ENCODE measurements around the gene RPUSD1.

The RPUSD1 gene

GRCh38 chr16:739560-740458, 48.4 kb downstream of the RPUSD1 start:
- peak; percentile 23 for DNase-seq
- Histone ChIP-seq H3K9me3 (no peaks in the 10 kb centered on the region), H3K27me3 (no peaks in the 10 kb centered on the region), H3K4me3 (ENCODE audit: low read depth, low read length) (peak overlapping the region; percentile 78), H3K36me3 (peaks cover 31% of the 10 kb centered on the region), H3K4me1 (no peaks in the 10 kb centered on the region; the same call in 1 of the 2 replicates)
- no peak for TF ChIP-seq CTCF (IDR thresholded peaks at IDR 0.05; ENCODE audit: low read depth, low read length)

- Histone ChIP-seq H3K36me3 (peaks cover 50% of the 10 kb centered on the region), H3K4me3 (ENCODE audit: low read depth, low read length) (no peak overlapping the region), H3K27me3 (no peaks in the 10 kb centered on the region), H3K9me3 (no peaks in the 10 kb centered on the region), H3K4me1 (no peaks in the 10 kb centered on the region; the same call in 1 of the 2 replicates)
- DNase-seq, result no peak
- no peak for TF ChIP-seq CTCF (IDR thresholded peaks at IDR 0.05; ENCODE audit: low read depth, low read length)
Observed at GRCh38 chr16:736936-737481, 51.2 kb downstream of the RPUSD1 start.

DNA sequence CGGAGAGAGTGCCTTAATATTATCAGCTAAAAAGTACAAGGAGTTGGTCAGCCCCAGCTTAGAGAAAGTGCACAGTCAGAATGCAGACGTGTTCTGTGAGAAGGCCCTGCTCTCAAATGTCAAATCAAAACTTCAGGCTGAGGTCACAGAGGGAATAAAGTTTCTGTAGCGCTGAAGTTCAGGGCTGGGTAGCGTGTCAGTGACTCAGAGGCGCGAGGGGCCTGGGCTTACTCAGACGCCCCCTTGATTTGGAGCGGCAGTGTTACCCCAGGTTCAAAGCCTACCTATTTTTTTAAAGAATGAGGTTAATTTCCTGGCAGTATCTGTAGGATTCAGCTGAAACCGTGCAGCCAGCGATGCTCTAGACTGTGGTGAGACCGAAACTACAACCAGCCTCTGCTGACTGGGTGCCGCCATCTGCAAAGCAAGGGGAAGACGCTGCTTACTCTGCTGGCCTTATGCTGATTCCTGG, 52.2 kb downstream of the RPUSD1 start:
- H3K4me1 ChIP-seq, result no peaks in the 10 kb centered on the region; the same call in 1 of the 2 replicates
- H3K9me3 ChIP-seq, result no peaks in the 10 kb centered on the region
- no peak for TF ChIP-seq CTCF (IDR thresholded peaks at IDR 0.05; ENCODE audit: low read depth, low read length)
- DNase-seq, result no peak
- H3K36me3 ChIP-seq, result peaks cover 57% of the 10 kb centered on the region
- no peak overlapping the region for H3K4me3 ChIP-seq (ENCODE audit: low read depth, low read length)
- no peaks in the 10 kb centered on the region for H3K27me3 ChIP-seq

GRCh38 chr16:734981-735881, 53.0 kb downstream of the RPUSD1 start:
- Histone ChIP-seq H3K9me3 (no peaks in the 10 kb centered on the region), H3K4me1 (no peaks in the 10 kb centered on the region; the same call in 1 of the 2 replicates), H3K36me3 (peaks cover 64% of the 10 kb centered on the region), H3K4me3 (ENCODE audit: low read depth, low read length) (no peak overlapping the region), H3K27me3 (no peaks in the 10 kb centered on the region)
- no peak for DNase-seq
- no peak for TF ChIP-seq CTCF (IDR thresholded peaks at IDR 0.05; ENCODE audit: low read depth, low read length)
